Tongue (tissue), 2 donors: ENCODE data around the gene PCDH20. TPM values are rescaled to one million over a fixed set of nuclear protein-coding genes. Genes with fewer than 3 reads are reported as not detected.
"Not testable (repeated sequence)": the region's sequence is repeated elsewhere in the genome, so short reads cannot be mapped to it uniquely, and the experiment has no call there.

ENCODE experiments used
- DNase-seq: peaks from one replicate; pipeline ENCODE4 v3.0.0-alpha.2; 2015
- total RNA-seq: library from RNA; depleted of rRNA; stranded (reverse); fragments of >200 nt; gene quantifications from one replicate; pipeline ENCODE4 v1.2.3, GENCODE V29; 2014

The PCDH20 gene
- total RNA-seq, result 2.9 TPM

DNA sequence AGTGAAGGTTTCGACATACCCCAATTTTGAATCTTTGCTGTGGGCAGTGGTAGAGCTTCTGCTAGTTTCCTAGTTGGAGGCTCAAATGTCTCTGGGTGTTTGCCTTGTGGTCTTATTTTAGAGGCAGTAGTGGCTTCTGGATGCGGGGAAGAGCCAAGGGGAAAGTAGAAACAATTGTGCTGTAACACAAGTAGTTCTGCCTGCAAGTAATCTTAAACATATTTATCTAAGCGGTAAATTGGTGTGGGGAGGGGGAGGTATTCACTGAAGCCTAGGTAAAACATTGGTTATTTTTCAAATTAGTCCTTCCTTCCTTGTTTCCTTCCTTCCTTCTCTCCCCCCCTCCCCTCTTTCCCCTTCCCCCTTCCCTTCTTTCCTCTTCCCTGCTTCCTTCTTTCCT, at the start of gene PCDH20:
Gene PCDH20, minus strand, starts transcription at position 101 of the 400 bp plus-strand sequence. CDS start 691 bp downstream, outside the sequence.
- no peak for DNase-seq

- no peak for DNase-seq
Measured at GRCh38 chr13:61463024-61463423, 47.4 kb upstream of the PCDH20 start.

GRCh38 chr13:61453121-61453520, 37.5 kb upstream of the PCDH20 start:
- no peak for DNase-seq

GRCh38 chr13:61432029-61432428, 16.4 kb upstream of the PCDH20 start:
- no peak for DNase-seq

GRCh38 chr13:61423915-61424314, 8.3 kb upstream of the PCDH20 start:
- no peak for DNase-seq

DNA sequence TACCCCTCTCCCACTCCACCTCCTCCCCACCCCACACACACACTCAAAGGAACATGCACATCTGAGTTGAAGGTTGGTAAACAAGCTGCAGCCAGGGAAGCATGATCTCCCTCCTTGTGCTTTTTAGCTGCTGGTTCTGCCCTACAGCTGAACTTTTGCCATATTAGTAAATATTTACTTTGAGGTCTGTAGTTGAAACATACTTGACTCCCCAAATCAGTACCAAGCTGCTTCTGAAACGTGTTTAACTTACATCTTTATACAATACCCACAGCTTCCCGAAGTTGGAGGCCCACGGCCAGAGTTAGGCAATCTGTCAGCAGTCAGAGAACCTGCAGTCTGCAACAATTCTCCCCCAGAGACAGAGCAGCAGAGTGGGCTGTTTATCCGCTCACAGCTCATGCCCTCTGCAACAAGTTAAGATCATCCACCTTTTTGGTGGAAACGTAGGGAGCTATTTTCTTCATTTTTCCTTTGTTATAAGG, 1.5 kb upstream of the PCDH20 start:
- DNase-seq, result peak; percentile 5

GRCh38 chr13:61415058-61415721, 459 bp downstream of the PCDH20 start:
- peak; percentile 77 for DNase-seq

GRCh38 chr13:61414686-61415057, 977 bp downstream of the PCDH20 start:
- DNase-seq, result no peak

DNA sequence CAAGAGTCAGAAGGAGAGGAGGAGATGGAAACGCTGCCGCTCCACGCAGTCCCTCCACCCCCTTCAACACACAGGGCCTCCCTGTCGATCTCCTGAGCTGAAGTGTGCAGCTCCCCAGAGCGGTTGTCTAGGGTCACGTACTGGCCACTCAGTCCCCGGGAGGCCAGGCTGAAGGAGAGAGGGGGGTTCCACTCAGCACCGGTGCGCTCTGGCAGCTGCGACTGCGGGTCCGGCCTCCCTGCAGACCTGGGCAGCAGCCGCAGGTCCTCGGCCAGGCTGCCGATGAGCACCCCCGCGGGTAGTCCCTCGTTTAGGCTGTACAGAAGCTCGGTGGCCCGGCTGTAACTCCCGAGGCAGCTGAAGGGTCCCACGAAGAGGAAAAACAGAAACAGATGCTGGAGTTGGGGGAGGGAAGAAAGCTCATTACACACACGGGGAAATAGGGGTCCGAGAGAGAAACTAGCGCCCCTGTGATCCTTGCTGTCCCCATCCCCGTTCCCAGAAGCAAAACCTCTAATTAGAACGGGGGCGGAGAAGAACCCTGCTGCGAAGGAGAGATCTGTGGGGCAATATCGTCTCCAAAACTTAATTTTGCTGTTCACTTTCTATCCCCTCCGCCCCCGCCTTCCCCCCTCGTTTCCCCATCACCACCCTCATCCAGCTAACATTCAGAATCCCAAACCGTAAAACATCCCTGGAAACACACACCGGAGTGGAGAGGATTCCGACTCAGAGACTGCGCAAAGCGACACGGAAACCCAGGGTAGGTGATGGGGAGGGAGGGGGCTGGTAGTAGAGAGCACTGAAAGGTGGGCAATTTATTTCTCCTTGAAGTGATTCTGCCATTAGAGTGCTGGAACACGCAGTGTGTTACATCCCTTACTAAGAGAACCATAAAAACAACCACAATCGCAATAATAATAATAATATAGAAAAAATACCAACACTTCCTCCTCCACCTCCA, 1.8 kb downstream of the PCDH20 start:
- DNase-seq, result peak; percentile 13

DNA sequence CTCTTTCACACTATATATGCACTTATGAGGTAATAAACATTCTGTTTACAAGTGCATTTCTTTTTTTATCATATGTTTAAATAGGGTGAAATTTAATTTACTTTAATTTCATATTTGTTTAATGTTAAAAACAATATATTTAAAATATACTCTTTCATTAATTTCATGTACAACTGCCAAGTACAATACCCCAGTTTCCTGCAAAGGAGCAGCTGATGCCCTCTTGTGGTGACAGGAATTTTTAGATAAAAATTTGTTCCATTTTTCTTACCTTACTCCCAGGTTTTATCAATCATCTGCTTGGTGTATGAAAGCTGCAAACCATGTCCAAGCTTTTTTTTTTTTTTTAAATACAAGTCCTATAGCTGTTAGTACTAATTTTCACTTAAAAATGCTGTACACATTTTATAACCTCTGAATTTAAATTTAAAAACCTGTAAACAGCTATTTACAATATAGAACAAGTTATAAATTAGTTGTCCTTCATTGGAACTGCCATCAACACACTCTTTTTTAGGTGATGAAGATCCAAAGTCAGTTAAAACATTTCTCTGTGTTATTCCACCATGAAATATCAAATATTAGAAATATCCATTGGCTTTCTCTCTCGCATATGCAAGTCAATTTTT, 4.9 kb downstream of the PCDH20 start:
- peak; percentile 41 for DNase-seq

- no peak for DNase-seq
Measured at GRCh38 chr13:61410266-61410665, 5.4 kb downstream of the PCDH20 start.

DNA sequence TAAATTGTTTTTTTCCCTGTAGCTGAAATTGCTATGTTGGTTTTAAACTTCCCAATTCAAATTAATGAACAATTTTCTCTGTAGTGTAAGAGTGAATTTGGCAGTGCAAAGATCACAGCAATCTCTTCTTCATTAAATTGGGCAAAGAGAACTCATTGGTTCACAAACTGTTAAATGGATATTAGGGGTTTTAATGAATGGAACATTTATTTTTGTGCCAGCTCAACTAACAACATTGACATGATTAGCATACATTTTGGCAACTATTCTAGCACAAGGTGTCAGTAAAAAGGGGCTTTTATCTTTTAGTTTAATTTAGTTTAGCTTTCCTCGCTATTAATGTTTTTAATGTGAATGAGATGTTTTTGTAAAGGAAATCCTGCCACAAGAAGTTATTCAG, 7.1 kb downstream of the PCDH20 start:
- DNase-seq, result no peak

DNA sequence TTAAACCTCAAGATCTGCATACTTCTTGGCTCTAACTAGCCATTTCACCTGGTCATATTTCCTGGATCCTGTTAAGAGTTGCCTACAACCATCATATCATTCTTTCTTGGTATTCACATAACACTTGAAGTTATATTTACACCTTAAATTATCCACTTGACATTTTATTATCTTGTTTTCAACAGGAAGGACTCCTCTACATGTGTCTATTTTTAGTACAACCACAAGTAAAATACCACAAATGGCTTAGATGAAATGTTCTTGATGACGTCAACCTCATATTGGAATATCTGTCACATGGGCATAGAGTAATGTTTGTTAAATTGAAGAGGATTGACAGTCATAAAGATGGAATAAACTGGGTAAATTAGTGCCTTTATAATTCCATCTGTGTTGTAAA, 9.4 kb downstream of the PCDH20 start:
- DNase-seq, result no peak

GRCh38 chr13:61396121-61396520, 19.5 kb downstream of the PCDH20 start:
- no peak for DNase-seq

GRCh38 chr13:61391426-61391825, 24.2 kb downstream of the PCDH20 start:
- no peak for DNase-seq

- no peak for DNase-seq
Measured at GRCh38 chr13:61387694-61388093, 28.0 kb downstream of the PCDH20 start.

DNA sequence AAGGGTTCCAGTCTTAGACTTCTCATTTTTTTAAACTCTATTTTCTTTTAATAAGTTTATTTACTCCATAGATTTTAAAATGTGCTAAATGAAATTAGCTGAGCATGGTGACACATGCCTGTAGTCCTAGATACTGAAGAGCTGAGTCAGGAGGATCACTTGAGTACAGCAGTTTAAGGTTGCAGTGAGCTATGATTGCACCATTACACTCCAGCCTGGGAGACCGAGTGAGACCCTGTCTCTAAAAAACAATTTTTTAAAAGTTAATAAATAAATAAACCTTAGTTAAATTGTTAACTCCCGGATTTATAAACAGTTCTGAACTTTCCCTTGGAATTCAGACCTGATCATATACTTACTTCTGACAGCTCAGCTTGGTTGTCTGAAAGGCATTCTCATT, 32.5 kb downstream of the PCDH20 start:
- DNase-seq, result no peak

GRCh38 chr13:61370520-61370919, 45.1 kb downstream of the PCDH20 start:
- DNase-seq, result no peak

GRCh38 chr13:61364690-61365089, 51.0 kb downstream of the PCDH20 start:
- not testable (repeated sequence) for DNase-seq

- no peak for DNase-seq
Measured at GRCh38 chr13:61362522-61362921, 53.1 kb downstream of the PCDH20 start.
